ENCODE results near the gene GALNT10.

Gene GALNT10

DNA sequence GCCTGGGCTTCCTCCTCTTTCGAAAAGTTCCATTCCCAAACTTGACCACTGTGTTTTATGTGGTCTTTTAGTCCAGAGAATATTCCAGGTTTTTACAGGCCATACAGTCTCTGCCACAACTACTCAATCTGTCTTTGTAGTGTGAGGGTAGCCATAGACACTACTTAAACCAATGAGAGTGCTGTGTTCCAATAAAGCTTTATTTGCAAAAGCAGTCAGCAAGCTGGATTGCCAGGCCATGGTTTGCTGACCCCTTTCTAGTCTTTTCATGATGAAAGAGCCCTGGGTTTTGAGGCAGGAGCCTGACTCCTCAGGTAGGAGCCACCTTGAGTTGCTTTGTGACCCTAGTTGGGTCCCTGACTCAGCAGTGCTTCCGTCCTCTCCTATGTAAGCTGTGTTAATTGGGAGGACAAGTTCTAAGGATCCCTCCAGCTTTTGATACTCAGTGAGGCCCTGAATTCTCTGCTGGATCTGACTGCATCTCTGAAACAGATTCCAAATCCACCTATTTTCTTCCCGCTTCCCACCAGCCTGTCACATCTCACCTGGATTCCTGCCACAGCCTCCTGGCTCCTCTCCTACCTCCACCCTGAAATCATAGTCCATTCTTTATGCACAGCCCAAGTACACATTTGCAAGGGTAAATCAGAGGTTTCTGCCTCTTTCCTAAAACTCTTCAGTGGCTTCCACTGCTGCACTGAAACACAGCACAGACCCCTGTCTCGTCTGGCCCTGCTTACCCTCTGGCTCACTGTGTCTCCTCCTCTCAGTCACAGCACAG lies 13.5 kb downstream of the GALNT10 start:
- DNase-seq, result no peak

DNA sequence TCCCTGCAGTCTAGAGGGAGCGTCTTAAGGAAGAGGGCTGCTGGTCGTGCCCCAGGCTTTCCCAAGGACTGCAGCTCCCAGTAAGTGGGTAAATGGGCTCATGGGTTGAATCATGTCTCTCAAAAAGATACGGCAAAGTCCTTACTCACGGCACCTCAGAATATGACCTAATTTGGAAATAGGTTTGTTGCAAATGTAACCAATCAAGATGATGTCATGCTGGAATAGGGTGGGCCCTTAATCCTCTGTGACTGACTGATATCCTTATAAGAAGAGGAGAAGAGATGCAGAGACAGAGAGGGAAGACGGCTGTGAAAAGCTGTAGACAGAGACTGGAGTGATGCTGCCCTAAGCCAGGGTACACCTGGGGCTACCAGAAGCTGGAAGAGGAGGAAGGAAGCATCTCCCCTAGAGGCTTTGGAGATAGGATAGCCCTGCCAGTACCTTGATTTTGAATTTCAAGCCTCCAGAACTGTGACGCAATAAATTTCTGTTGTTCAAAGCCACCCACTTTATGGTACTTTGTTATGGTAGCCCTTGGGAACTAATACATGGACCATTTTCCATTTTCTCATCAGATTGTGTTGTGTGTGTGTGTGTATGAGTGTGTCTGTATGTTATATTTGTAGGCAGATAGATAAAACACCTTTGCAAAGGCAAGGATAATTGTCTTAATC lies 15.0 kb downstream of the GALNT10 start:
- DNase-seq, result no peak

DNA sequence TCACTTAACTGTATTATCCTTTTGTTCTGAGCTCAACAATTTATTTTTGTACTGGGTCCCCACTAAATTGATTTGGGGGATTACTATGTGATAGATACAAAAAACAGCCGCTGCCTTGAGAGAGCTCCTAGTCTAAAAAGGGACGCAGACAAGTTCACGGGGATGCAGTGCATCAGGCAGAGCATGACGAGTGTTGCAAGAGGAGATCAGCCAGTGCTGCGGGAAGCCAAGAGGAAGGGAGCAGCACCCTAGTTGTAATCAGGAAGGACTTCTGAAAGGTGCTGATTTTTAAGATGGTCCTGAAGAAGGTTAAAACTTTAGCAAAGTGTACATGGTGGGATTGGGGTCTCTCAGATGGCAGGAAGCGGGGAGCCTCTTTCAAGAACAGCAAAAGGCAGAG lies 15.8 kb downstream of the GALNT10 start:
- DNase-seq, result no peak

DNA sequence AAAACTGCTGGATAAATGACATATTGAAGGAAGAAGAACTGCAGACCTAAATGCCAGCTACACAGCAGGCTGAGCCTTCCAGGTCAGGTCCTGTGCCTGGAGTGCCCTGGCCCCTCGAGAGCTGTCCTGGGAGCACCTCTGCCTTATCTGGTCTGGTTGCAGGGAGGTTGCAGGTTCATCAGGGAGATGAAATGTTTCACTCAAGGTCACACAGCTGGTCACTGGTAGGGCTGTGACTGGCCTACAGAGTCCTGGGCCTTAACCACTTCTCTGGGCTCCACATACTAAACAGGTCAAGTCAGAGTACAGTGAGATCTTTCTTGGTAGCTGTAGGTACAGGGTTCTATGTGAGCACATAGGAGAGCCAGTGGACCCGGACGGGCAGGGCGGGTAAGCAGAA lies 16.7 kb downstream of the GALNT10 start:
- DNase-seq, result no peak

DNA sequence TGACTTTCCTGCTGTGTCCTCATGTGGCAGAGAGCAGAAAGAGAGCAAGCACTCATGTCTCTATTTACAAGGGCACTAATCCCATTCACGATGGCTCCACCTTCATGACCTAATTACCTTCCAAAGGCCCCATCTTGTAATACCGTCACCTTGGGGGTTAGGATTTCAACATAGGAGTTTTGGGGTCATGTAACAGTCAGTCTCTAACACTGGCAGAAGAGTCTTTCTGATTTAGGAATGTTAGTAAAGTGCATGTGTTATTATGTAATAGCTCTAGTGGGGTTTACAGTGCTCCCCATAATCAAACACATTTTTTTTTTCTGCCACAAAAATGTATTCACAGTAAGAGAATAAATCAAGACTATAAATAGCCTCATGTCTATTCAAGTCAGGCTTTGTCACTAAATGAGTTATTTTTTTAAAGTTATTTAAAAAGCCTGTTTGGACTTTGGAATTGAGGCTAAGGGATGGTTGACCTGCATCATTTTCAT lies 19.1 kb downstream of the GALNT10 start:
- no peak for DNase-seq

DNA sequence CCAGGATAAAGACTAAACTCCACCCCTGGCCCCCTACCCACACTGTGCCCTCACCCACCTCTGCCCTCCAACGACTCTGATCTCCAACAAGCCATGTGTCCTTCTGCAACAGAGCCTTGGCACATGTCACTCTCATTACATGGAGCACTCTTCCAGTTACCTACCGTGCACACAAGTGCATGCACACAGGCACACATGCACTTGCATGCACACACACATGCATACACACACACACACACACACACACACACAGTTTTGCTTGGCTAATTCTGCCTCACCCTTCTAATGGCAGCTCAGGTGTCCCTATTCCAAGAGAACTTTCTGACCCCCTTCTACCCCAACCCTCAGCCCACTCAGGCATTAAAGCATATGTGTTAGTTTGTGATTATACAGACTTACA lies 19.6 kb downstream of the GALNT10 start:
- no peak for DNase-seq

DNA sequence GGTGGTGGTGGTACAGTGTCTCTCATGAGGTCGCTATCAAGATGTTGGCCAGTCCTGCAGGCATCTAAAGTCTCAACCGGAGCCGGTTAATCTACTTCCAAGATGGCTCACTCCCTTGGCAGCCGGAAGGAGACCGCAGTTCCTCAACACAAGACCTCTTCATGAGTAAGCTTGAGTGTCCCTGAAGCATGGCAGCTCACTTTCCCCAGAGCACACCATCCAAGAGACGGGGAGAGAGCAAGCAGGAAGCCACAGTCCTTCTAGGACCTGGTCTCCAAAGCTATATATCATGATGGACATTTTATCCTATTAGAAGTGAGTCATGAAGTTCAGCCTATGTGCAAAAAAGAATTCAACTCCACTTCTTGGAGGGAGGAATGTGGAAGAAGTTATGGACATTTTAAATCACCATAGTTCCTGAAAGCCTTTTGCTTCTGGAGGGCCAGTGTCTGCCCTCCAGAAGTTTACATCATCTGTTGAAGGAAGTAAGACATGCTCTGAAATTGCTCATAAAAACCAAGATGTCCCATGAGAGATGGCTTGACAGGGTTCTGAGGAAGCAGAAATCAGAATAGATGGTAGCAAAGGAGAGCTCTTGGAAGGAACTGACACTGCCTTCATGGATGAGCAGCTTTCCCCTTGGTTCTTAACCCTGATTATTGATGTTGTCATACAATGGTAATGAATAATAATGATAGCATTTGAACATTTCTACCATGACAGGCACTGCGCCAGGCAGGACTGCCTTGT lies 21.3 kb downstream of the GALNT10 start:
- DNase-seq, result no peak

DNA sequence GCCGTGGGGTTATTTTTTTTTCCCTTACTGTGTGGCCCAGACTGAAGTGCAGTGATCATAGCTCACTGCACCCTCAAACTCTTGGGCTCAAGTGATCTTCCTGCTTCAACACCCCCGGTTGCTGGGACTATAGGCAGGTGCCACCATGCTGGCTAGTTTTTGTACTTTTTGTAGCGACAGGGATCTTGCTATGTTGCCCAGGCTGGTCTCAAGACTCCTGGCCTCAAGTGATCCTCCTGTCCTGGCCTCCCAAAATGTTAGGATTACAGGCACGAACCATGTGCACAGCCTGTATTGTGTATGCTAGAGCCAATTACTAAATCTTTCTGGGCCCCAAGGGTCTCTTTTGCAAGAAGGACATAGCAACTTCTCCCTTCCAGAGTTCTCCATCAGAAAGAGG lies 23.1 kb downstream of the GALNT10 start:
- no peak for DNase-seq

DNA sequence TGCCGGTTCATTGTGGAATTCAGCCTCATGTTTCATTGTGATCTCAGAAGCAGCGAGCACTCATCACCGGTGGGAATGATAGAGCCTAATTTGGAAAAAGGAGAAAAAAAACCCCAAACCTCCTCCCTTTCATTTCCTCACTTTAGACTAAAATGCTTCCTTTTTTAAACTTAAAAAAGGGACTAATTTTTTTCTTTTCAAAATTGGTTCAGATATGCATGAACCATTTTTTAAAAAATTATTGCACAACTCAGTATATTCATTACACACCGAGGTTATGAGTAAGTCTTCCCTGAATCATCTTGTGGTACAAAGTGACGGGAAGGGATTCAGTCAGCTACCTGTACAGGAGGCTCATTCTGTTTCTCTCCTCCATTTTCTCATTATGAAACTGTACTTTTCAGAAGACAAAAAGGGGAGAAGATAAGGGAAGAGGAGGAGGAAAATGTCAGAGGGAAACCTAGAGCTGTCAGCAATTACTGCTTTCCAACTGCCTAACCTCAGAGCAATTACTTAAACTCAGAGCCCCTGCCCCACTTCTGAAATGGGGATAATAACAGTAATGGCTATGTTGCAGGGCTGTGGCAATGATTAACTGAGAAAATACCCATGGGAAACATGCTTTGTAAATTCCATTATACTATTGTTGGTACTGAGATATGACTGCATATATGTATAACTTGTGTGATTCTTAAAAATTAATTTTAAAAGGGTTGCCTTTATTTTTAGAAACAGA lies 24.0 kb downstream of the GALNT10 start:
- no peak for DNase-seq

DNA sequence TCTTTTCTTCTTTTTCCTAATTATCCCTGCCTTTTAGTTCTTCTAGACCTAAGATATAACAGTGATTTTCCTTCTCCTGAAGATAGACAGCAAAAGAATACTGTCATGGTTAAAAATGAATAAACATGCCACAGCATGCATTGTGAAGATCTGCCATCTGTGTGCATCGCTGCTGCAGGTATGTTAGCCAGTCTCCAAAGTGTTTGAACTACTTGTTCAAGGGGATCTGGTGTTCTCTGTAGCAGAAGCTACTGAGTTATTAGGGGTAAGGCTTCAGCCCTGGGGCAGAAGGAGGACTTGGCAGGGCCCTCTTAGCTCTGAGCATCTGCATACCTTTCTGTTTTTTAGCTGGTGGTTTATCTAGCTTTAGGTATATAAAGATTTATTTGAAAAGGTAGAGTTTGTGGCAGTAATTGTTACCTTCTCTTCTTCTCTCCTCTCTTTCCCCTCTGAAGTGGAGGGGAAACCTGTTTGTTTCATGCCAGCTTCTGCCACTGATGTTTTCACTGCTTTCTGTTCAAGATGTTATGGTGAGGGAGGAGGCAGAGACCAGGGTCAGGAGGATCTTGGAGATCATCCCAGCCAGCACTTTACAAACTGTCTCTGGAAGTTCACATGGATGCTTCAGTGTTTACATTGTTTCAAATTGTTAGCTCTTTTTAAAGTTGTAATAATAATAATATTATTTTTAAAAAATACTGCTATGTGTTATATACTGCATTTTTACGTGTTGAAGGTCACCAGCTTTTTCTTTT lies 25.2 kb downstream of the GALNT10 start:
- DNase-seq, result no peak

DNA sequence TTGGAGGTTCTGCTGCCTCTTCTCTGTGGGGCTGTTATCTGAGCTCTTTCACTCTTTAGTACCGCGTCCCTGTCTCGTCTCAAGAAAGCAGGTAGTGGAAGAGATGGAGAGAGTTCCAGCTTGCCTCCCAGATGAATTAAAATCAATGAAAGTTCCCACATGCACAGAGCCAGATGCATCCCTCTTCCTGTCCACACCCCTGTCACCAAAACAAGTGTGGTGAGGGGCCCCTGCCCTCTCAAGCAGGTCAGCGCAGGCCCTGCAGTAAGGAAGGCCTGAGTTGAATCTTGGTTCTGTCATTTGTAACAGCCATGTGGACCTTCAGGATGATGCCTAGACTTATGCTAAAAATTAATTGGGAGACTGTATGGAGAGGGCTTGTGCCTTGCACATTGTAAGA lies 26.9 kb downstream of the GALNT10 start:
- no peak for DNase-seq

DNA sequence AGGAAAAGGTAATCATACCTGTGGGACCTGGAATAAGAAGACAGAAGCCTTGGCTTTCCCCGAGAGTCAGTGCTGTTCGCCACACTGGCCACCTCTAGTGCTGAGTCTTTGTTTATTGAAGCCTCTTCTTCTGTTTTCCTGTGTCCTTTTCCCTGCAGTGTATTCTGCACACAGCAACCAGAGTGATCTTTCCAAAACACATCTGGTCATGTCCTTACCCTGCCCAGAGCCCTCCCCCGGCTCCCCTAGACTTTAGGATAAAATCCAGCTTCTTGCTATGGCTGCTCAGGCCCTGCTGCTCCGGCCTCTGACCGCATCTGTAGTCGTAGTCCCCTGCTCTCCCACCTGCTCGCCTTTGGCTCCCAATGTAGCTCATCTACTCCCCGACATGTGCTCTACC lies 28.3 kb downstream of the GALNT10 start:
- no peak for DNase-seq

DNA sequence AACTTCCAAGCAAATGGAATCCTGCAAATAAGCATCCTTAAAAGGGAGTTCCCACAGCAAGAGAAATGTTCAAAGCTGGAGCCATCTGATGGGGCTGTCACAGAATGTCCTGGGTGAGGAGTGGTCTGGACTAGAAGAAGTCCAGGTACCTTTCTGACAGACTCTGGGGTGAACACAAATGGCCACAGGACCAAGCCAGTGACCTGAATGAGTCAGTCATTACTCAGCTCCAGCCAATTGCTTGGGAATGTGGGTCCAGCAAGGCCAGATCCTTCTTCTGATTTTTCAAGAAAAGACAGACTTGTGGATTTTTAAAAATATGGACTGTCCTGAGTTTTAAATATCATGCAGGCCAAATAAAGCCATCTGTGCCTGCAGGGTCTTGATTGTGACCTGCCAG lies 30.1 kb downstream of the GALNT10 start:
- no peak for DNase-seq

DNA sequence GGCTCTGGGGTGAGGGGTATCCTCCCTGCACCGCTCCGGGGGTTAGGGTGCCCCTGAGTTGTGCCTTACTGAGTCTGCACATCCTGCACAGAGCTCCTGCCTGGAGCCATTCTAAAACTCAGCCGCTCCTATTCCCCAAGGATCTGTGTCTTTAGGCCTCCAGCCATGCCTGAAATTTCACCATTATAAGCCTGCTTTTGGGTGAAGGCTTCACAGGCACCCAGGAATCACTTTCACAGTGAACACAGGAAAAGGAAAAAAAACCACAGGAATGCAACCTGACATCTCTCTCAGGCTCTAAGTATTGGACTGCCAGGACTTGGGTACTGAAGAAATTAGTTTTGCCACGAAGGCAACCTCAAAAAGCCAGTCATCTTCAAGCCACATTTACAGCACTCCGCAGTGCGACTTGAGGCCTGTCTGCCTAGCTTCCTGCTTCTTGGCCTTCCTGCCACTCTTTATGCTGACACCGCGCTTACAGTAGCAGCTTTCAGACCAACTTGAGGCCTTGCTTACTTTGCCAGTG lies 30.9 kb downstream of the GALNT10 start:
- DNase-seq, result peak; percentile 65

DNA sequence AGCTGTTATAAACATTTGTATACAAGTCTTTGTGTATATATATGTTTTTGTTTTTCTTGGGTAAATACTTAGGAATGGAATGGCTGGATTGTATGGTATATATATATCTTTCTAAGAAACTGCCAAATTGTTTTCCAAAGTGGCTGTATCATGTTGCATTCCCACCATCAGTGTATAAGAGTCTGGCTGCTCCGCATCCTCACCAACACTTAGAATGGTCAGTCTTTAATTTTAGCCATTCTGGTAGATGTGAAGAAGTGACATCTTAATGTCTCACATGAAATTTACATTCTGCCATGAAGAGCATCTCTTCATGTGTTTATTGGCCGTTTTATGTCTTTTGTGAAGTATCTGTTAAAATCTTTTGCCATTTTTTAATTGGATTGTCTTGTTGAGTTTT lies 31.9 kb downstream of the GALNT10 start:
- no peak for DNase-seq

DNA sequence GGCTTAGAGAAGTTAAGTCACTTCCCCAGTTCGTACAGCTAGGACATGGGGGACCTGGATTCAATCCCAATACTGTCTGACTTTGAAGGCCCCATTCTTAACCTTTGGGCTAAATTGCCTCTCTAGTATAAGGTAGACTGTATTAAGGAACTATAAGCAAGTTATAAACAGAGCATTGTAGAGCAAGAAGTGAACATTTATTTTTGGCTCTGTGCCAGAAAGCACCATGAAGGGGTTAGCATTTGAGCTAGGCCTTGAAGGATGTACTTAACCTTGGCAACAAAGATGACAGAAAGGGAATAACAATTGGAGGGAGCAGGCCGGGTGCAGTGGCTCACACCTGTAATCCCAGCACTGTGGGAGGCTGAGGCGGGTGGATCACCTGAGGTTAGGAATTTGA lies 32.8 kb downstream of the GALNT10 start:
- DNase-seq, result no peak

DNA sequence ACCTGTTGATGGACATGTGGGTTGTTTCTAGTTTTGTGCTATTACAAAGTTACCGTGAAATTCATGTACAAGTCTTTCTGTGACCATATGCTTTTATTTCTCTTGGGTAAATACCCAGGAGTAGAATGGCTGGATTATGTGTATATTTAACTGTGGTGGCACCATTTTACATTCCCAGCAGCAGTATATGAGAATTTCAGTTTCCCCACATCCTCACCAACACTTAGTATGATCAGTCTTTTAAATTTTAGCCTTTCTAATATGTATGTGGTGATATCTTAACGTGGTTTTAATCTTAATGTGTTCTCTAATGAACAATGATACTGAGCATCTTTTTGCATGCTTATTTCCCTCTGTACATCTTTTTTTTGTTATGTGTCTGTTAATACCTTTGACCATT lies 36.6 kb downstream of the GALNT10 start:
- no peak for DNase-seq

DNA sequence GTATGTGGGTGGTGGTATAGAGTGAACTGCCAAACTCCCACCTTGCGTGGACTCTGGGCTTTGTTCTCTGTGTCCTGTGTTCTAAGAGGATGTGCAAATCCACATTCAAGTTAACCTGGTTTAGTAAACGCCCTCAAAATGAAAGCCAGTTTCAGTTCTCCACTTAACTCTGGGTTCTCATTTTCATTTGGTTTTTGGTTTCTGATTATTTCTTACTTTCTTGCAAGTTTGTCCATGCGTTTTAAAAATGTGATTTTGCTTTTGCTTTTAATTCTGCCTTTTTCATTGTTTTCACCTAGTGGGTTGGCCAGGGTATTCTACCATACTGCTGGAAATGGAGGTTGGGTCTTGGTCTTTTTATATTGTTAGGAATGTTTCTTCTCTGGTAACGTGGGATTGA lies 38.2 kb downstream of the GALNT10 start:
- DNase-seq, result no peak

DNA sequence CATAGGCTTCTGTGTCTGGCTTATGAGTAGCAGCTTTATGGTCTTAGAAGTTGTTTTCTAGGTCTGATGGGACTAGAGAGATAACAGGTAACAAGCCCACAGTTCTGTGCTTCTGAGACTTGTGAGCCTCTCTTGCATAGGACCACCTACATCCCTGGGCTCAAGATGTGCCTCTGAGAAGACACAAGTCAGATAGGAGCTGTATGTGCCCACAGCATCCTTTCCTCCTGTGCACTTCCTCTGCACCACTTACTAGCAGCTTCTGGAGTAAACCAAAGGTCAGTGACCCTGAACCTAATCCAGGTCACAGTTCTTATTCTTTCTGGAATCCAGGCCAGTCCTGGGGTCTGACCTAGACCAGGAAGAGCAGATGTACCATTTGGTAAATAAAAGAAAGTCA lies 40.0 kb downstream of the GALNT10 start:
- no peak for DNase-seq

DNA sequence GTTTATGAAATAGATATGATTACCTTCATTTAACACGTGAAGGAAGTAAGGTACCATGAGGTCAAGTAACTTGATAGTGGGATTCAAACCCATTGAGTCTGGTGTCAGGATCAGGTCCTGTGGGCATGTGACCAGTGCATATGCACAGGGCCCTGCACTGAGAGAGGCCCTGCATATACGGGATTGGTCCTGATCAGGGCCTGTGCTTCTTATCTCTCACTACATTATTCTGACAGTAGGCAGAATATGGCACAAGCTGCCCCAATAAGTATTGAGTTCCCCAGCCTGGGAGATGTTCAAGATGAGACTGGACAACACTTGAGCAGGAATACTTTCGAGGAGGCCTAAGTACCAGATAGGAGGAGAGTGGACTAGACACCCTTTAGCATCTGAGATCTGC lies 44.0 kb downstream of the GALNT10 start:
- no peak for DNase-seq

DNA sequence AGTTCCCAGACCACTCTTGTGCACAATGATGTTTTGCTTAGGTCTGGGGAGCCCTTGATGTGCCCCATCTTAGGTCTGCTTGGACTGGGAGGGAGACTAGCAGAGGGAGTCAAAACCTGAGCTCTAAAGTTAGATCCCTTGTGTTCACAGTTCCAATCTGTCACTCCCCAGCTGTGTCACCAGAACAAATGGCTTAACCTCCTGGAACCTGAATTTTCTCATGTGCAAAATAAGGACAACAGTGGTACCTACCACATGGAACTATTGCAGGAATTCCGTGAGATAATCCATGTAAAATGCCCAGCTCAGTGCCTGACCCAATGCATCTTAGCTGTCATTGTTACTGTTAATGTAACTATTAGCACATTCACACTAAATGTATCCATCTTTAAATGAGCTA lies 45.5 kb downstream of the GALNT10 start:
- DNase-seq, result no peak
